ENCODE data around the gene CCDC137. TPM values are rescaled to one million over a fixed set of nuclear protein-coding genes. Genes with fewer than 3 reads are reported as not detected.

Gene CCDC137
- polyA plus RNA-seq, 1 of the 3 experiments (the other 2 are of a cell fraction), result 62.4 TPM

GRCh38 chr17:81646869-81647600, 19.5 kb upstream of the CCDC137 start:
- H3K36me3 ChIP-seq (replicated peaks in 1 of 2; ENCODE audit: control insufficient read depth in 1 of 2, insufficient read depth in 2 of 2, low read length in 1 of 2), result no peaks in the 10 kb centered on the region
- ChIA-PET POLR2A (interaction anchor here (0.6 kb wide), 1 partner anchor 406 kb away, joined by 4 read pairs; no protein-coding TSS in a partner anchor), CTCF (interaction anchor here (1.2 to 2.3 kb wide), 3 partner anchors 17 to 46 kb away, joined by 3 to 7 read pairs (median 4); no protein-coding TSS in a partner anchor)
- no peaks in the 10 kb centered on the region for H4K20me1 ChIP-seq (ENCODE audit: insufficient read depth)
- DNase-seq, result peak; percentile 49
- H2AFZ ChIP-seq (ENCODE audit: low read depth), result no peak overlapping the region
- no peaks in the 10 kb centered on the region; the same call in 1 of the 2 replicates for H3K27me3 ChIP-seq (ENCODE audit: insufficient read depth)
- H3K9ac ChIP-seq, result no peak overlapping the region
- no peak overlapping the region for H3K4me3 ChIP-seq (ENCODE audit: low read depth in 2 of 2, low read length in 1 of 2)
- peaks cover 7 to 11% of the 10 kb centered on the region in 2 experiments; a peak in 3 of 4 replicates for H3K4me1 ChIP-seq (ENCODE audit: control insufficient read depth in 1 of 2, insufficient read depth in 2 of 2, low read depth in 1 of 2, low read length in 1 of 2)
- H3K9me2 ChIP-seq, result no peaks in the 10 kb centered on the region
- H3K79me2 ChIP-seq (ENCODE audit: insufficient read depth), result no peaks in the 10 kb centered on the region
- H3K9me3 ChIP-seq, result peaks cover 3% of the 10 kb centered on the region; the same call in 1 of the 2 replicates
- TF ChIP-seq FOSL2 (IDR thresholded peaks at IDR 0.05; ENCODE audit: borderline replicate concordance, low read depth) (no peak), RAD21 (IDR thresholded peaks at IDR 0.05; ENCODE audit: low read length) (no peak), YY1 (IDR thresholded peaks at IDR 0.05; ENCODE audit: low read depth) (no peak), RCOR1 (IDR thresholded peaks at IDR 0.05; ENCODE audit: low read length) (no peak), SIN3A (IDR thresholded peaks at IDR 0.05; ENCODE audit: borderline replicate concordance, low read depth, low read length) (no peak), EZH2phosphoT487 (IDR thresholded peaks at IDR 0.05; ENCODE audit: borderline replicate concordance, low read depth) (no peak)
- H3K4me2 ChIP-seq, result no peak overlapping the region
- 70% methylated on average over 11 of the region's 12 CpGs for WGBS (ENCODE audit: low lambda C conversion rate)
- no peak overlapping the region for H3K27ac ChIP-seq (ENCODE audit: low read depth in 2 of 2, low read length in 1 of 2)
- H3F3A ChIP-seq (replicated peaks; ENCODE audit: insufficient read depth), result peaks cover 3% of the 10 kb centered on the region

GRCh38 chr17:81647640-81648012, 18.9 kb upstream of the CCDC137 start:
- Histone ChIP-seq H3K9me3 (peaks cover 3% of the 10 kb centered on the region; the same call in 1 of the 2 replicates), H3K4me3 (ENCODE audit: low read depth in 2 of 2, low read length in 1 of 2) (no peak overlapping the region), H2AFZ (ENCODE audit: low read depth) (no peak overlapping the region), H4K20me1 (ENCODE audit: insufficient read depth) (no peaks in the 10 kb centered on the region), H3K79me2 (ENCODE audit: insufficient read depth) (no peaks in the 10 kb centered on the region), H3K27me3 (ENCODE audit: insufficient read depth) (no peaks in the 10 kb centered on the region; the same call in 1 of the 2 replicates), H3F3A (replicated peaks; ENCODE audit: insufficient read depth) (peaks cover 3% of the 10 kb centered on the region), H3K36me3 (replicated peaks in 1 of 2; ENCODE audit: control insufficient read depth in 1 of 2, insufficient read depth in 2 of 2, low read length in 1 of 2) (no peaks in the 10 kb centered on the region), H3K4me1 (ENCODE audit: control insufficient read depth in 1 of 2, insufficient read depth in 2 of 2, low read depth in 1 of 2, low read length in 1 of 2) (peaks cover 6 to 7% of the 10 kb centered on the region in 2 experiments; a peak in 3 of 4 replicates), H3K4me2 (no peak overlapping the region), H3K9ac (no peak overlapping the region), H3K27ac (ENCODE audit: low read depth in 2 of 2, low read length in 1 of 2) (no peak overlapping the region), H3K9me2 (no peaks in the 10 kb centered on the region)
- TF ChIP-seq TCF12 (IDR thresholded peaks at IDR 0.05) (no peak), TEAD4 (IDR thresholded peaks at IDR 0.05; ENCODE audit: borderline replicate concordance, insufficient read depth) (no peak), RXRA (IDR thresholded peaks at IDR 0.05; ENCODE audit: borderline replicate concordance, low read depth) (no peak), ELF1 (IDR thresholded peaks at IDR 0.05) (no peak), RCOR1 (IDR thresholded peaks at IDR 0.05; ENCODE audit: low read length) (no peak), JUND (IDR thresholded peaks at IDR 0.05) (no peak), SIN3A (IDR thresholded peaks at IDR 0.05; ENCODE audit: borderline replicate concordance, low read depth, low read length) (no peak), MEF2A (IDR thresholded peaks at IDR 0.05; ENCODE audit: borderline replicate concordance, low read depth) (no peak), YY1 (IDR thresholded peaks at IDR 0.05; ENCODE audit: low read depth) (no peak), USF2 (IDR thresholded peaks at IDR 0.05; ENCODE audit: borderline replicate concordance, low read depth, low read length) (no peak), CHD2 (IDR thresholded peaks at IDR 0.05; ENCODE audit: low read length, partially characterized antibody) (no peak), FOSL2 (IDR thresholded peaks at IDR 0.05; ENCODE audit: borderline replicate concordance, low read depth) (no peak), EZH2phosphoT487 (IDR thresholded peaks at IDR 0.05; ENCODE audit: borderline replicate concordance, low read depth) (no peak), ZBTB33 (IDR thresholded peaks at IDR 0.05; ENCODE audit: borderline replicate concordance, low read depth) (no peak), RAD21 (IDR thresholded peaks at IDR 0.05; ENCODE audit: low read length) (no peak)
- no peak for DNase-seq
- POLR2A ChIA-PET, result interaction anchor here (0.6 kb wide), 1 partner anchor 407 kb away, joined by 4 read pairs; no protein-coding TSS in a partner anchor
- CTCF ChIA-PET, result interaction anchor here (1.2 to 2.3 kb wide), 4 partner anchors 11 to 47 kb away, joined by 3 to 7 read pairs (median 4); partner anchors contain the start of genes NPLOC4 and TSPAN10
- WGBS (ENCODE audit: low lambda C conversion rate), result 59% methylated on average over 21 of the region's 21 CpGs
